K562 (cell line): ENCODE measurements around the gene DCLK2. TPM values are rescaled to one million over a fixed set of nuclear protein-coding genes. Genes with fewer than 3 reads are reported as not detected.

ENCODE experiments used
- ATAC-seq: fragments of 200-7000 bp; cut with Tn5 transposase; 3 replicates; pipeline ENCODE4 v1.9.1; 2020; ENCODE audit warnings: moderate library complexity
- BruUV-seq: library from RNA; stranded (reverse); fragments of 400-500 nt; replicated peaks from 2 replicates; lab custom pipeline; 2021; lab: Mats Ljungman, UMichigan
- CTCF ChIA-PET: fragments of 300-600 bp; formaldehyde crosslinking; extraction: SDS; loops from one replicate; lab custom pipeline; 2021; ENCODE audit warnings: low intra/inter-chr PET ratio; lab: Yijun Ruan, JAX
- POLR2A ChIA-PET: fragments of 300-600, 350-650 bp; sonication (Branson Sonifier 250); formaldehyde crosslinking; extraction: SDS; loops from one replicate; lab custom pipeline; 2021; ENCODE audit warnings: antibody characterized with exemption, inconsistent platforms; lab: Yijun Ruan, JAX
- DNase-seq, 4 experiments: peaks; one replicate each; pipeline versions ENCODE4 v3.0.0 to v3.0.0-alpha.2; 2011 to 2018; ENCODE audit warnings: low spot score in 3 of 4, mixed read lengths in 3 of 4; ENCODE audit errors: extremely low read depth in 1 of 4
- FAIRE-seq: peaks from 2 replicates; lab custom pipeline; 2011; peaks lifted over from hg19 to GRCh38; lab: Jason Lieb, UNC
- H2AFZ ChIP-seq: 2 replicates; pipeline ENCODE4 v1.6.0; 2011; ENCODE audit warnings: low read depth, low read length, control low read depth, inconsistent platforms
- H3K27ac ChIP-seq: fragments of 200-600 bp; 3 replicates; pipeline ENCODE4 v1.8.0; 2011; ENCODE audit warnings: low read depth, mild to moderate bottlenecking, control low read depth, inconsistent platforms, low read length, moderate library complexity, mixed read lengths; ENCODE audit errors: extremely low read depth
- H3K27me3 ChIP-seq, 2 experiments: fragments of 300-600 bp in 1 of 2; 2 replicates in 1 of 2; 3 replicates in 1 of 2; pipeline versions ENCODE4 v1.6.0 to v1.8.0; 2011; ENCODE audit warnings: inconsistent platforms in 2 of 2, low read length in 2 of 2, mild to moderate bottlenecking in 1 of 2, mixed read lengths in 1 of 2, moderate library complexity in 1 of 2; ENCODE audit not compliant: control insufficient read depth in 2 of 2, insufficient read depth in 2 of 2
- H3K36me3 ChIP-seq: fragments of 300-600 bp; 3 replicates; pipeline ENCODE4 v1.8.0; 2011; ENCODE audit warnings: mild to moderate bottlenecking, low read length, inconsistent platforms; ENCODE audit not compliant: control insufficient read depth, insufficient read depth
- H3K4me1 ChIP-seq, 2 experiments: fragments of 200-600 bp in 1 of 2; replicated peaks in 1 of 2; 2 replicates in 1 of 2; 3 replicates in 1 of 2; pipeline versions ENCODE4 v1.5.1 to v1.8.0; 2011; ENCODE audit warnings: inconsistent platforms in 2 of 2, low read length in 2 of 2, mild to moderate bottlenecking in 1 of 2, mixed read lengths in 1 of 2, moderate library complexity in 1 of 2; ENCODE audit not compliant: control insufficient read depth in 2 of 2, insufficient read depth in 2 of 2
- H3K4me2 ChIP-seq: 2 replicates; pipeline ENCODE4 v1.6.1; 2011; ENCODE audit warnings: low read length, control low read depth, inconsistent platforms, mixed read lengths; ENCODE audit not compliant: insufficient read depth
- H3K4me3 ChIP-seq: fragments of 200-600 bp; sonication (generic), shearing (Covaris generic); 2 replicates; pipeline ENCODE4 v1.5.1; 2016; ENCODE audit warnings: control low read depth, inconsistent platforms
- H3K79me2 ChIP-seq: fragments of 200-600 bp; 3 replicates; pipeline ENCODE4 v1.8.0; 2011; ENCODE audit warnings: low read length, inconsistent platforms; ENCODE audit not compliant: control insufficient read depth, insufficient read depth
- H3K9ac ChIP-seq, 2 experiments: 2 replicates each; pipeline versions ENCODE4 v1.6.0 to v1.6.1; 2011; ENCODE audit warnings: low read depth in 2 of 2, low read length in 2 of 2, control low read depth in 1 of 2, inconsistent platforms in 1 of 2, mild to moderate bottlenecking in 1 of 2, mixed read lengths in 1 of 2; ENCODE audit not compliant: insufficient read depth in 1 of 2
- H3K9me1 ChIP-seq: one replicate; pipeline ENCODE4 v1.6.0; 2011; ENCODE audit warnings: inconsistent platforms, mild to moderate bottlenecking, low read length, moderate library complexity; ENCODE audit not compliant: control insufficient read depth, insufficient read depth
- H3K9me3 ChIP-seq: replicated peaks from 2 replicates; pipeline ENCODE4 v1.5.1; 2011; ENCODE audit warnings: low read depth, low read length, inconsistent platforms; ENCODE audit not compliant: control insufficient read depth, insufficient read depth
- H4K20me1 ChIP-seq: replicated peaks from 2 replicates; pipeline ENCODE4 v1.6.1; 2011; ENCODE audit warnings: low read length, inconsistent platforms, mixed read lengths; ENCODE audit not compliant: control insufficient read depth, insufficient read depth
- EP300 ChIP-seq: IDR thresholded peaks from 2 replicates; pipeline ENCODE4 v1.6.1; 2012; ENCODE audit warnings: low read length, improper control_type of control experiment
- HDAC6 ChIP-seq: IDR thresholded peaks from 2 replicates; pipeline ENCODE4 v1.6.1; 2012; ENCODE audit warnings: low read depth, mild to moderate bottlenecking, control low read depth, inconsistent platforms, low read length, moderate library complexity
- NFATC3 ChIP-seq: fragments of 450-650 bp; IDR thresholded peaks from 2 replicates; pipeline ENCODE4 v1.6.1; 2017; ENCODE audit warnings: mild to moderate bottlenecking
- NFIC ChIP-seq: fragments of 450-650 bp; IDR thresholded peaks from 2 replicates; pipeline ENCODE4 v1.6.1; 2017; ENCODE audit warnings: mild to moderate bottlenecking, inconsistent platforms
- RCOR1 ChIP-seq, 2 experiments: IDR thresholded peaks; 2 replicates each; pipeline ENCODE4 v1.6.1; 2012; ENCODE audit warnings: low read depth in 2 of 2, low read length in 2 of 2, borderline replicate concordance in 1 of 2, improper control_type of control experiment in 1 of 2
- SPI1 ChIP-seq: IDR thresholded peaks from 2 replicates; pipeline ENCODE4 v1.6.1; 2011; ENCODE audit warnings: low read depth, low read length, control low read depth, borderline replicate concordance
- ZFP30 ChIP-seq: fragments of 250-450 bp; sonication (Bioruptor Pico); IDR thresholded peaks from 2 replicates; pipeline ENCODE4 v1.8.0; 2022; ENCODE audit warnings: moderate library complexity, mild to moderate bottlenecking, inconsistent platforms, borderline replicate concordance
- ZNF133 ChIP-seq: fragments of 250-450 bp; sonication (Bioruptor Pico); IDR thresholded peaks from 2 replicates; pipeline ENCODE4 v1.4.0; 2020; ENCODE audit warnings: mild to moderate bottlenecking
- ZNF644 ChIP-seq: fragments of 200-800 bp; sonication (Bioruptor generic); IDR thresholded peaks from 2 replicates; pipeline ENCODE4 v1.6.1; 2016; ENCODE audit warnings: low read depth, missing genetic modification characterization, missing compliant biosample characterization
- ZNF766 ChIP-seq: fragments of 200-800 bp; sonication (Bioruptor generic); conservative IDR thresholded peaks from 2 replicates; pipeline ENCODE4 v1.6.1; 2016; ENCODE audit warnings: missing genetic modification characterization, missing compliant biosample characterization
- WGBS: fragments of 100-300 bp; shearing (Covaris generic); methylation state at CpG from one replicate; pipeline ENCODE4 v1.1.6; 2016; ENCODE audit warnings: low coverage, mixed read lengths; ENCODE audit not compliant: insufficient coverage; ENCODE audit errors: missing lambda C conversion rate; 5-methylcytosine and 5-hydroxymethylcytosine counted together
- in situ Hi-C: fragments of 300-500 bp; cut with MboI; formaldehyde crosslinking; loops from 4 replicates; pipeline ENCODE4 v1.15.0; 2018; ENCODE audit warnings: inconsistent platforms, mixed read lengths
- intact Hi-C: fragments of 100-400 bp; cut with micrococcal nuclease; formaldehyde crosslinking; loops from 2 replicates; pipeline ENCODE4 v1.14.2; 2022
- polyA plus RNA-seq, 8 experiments: library from polyadenylated mRNA; depleted of rRNA in 4 of 8; stranded (reverse) in 5 of 8; unstranded in 3 of 8; fragments of >200 nt; fragmentation: Nextera tagmentation in 2 of 8; fragmentation: Illumina TruSeq in 1 of 8; extraction: Ambion mirVana in 2 of 8; extraction: Trizol in 1 of 8; gene quantifications; 2 replicates each; pipeline versions ENCODE4 v1.2.1 to v1.2.3, GENCODE V29; 2011 to 2014; ENCODE audit warnings: inconsistent platforms in 1 of 8, missing spikeins in 1 of 8
- total RNA-seq, 7 experiments: library from RNA; depleted of rRNA in 6 of 7; stranded (reverse); fragments of >200 nt in 6 of 7; fragmentation: Illumina TruSeq in 2 of 7; extraction: Trizol in 2 of 7; gene quantifications; 2 replicates each; pipeline versions ENCODE4 v1.2.1 to v1.2.3, GENCODE V29; 2011 to 2021; ENCODE audit warnings: low replicate concordance in 1 of 7
- TF ChIP-seq, protein P1 (sequence below): fragments of 200-800 bp; sonication (Bioruptor generic); IDR thresholded peaks from 2 replicates; pipeline ENCODE4 v1.6.1; 2017; ENCODE audit warnings: missing genetic modification characterization, missing compliant biosample characterization
- TF ChIP-seq, protein P2 (sequence below): fragments of 250-450 bp; sonication (Bioruptor Pico); IDR thresholded peaks from 2 replicates; pipeline ENCODE4 v1.5.0; 2021; ENCODE audit warnings: mild to moderate bottlenecking, borderline replicate concordance

The DCLK2 gene
- total and polyA plus RNA-seq, 9 of the 15 experiments (the other 6 are each of a cell fraction or from before 2014, with no cell fraction given), result not detected

DNA sequence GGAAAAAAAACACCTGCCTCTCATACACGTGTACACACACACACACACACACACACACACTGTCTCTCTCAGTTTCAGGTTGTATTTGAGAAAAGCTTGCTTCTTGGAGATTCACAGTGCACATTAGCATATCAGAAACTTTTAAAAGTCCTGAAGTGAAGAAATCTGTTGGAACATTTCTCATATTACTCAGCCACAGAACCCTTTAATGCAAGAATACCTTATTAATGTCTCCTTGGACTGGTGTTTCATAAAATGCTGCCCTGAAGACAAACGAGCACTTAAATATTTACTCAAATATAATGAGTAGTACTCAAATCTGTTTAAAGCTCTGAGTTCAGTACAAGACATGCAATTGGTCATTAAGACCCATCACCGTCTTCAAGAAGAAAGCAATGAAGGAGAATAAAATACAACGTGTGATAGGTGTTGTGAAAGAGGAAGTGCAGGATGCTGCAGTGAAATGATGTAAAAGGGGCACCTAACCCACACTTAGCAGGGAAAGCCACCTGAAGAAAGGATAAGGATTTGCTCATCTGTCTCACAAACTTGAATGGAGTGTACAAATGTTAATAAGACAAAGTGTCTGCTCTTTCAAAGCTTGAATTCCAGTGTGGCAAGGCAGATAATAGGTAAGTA lies 57.0 kb downstream of the DCLK2 start:
- Histone ChIP-seq H3K4me1 (no peaks in the 10 kb centered on the region), H3K9ac (no peak overlapping the region), H3K9me3 (no peaks in the 10 kb centered on the region), H3K27ac (no peak overlapping the region), H3K4me2 (no peak overlapping the region), H3K9me1 (no peaks in the 10 kb centered on the region), H3K27me3 (no peaks in the 10 kb centered on the region; a peak in 1 of 5 replicates), H2AFZ (no peak overlapping the region), H3K79me2 (no peaks in the 10 kb centered on the region), H3K4me3 (no peak overlapping the region), H4K20me1 (0 out of 2 replicates have a peak, but pooled peaks cover 2% of the 10 kb centered on the region), H3K36me3 (no peaks in the 10 kb centered on the region)
- FAIRE-seq, result no peak
- ATAC-seq, result no peak
- ChIA-PET POLR2A (interaction anchor here (0.6 kb wide), 1 partner anchor 147 kb away, joined by 3 read pairs; no protein-coding TSS in a partner anchor), CTCF (no interaction called here)
- intact Hi-C loops (no loop called here), in situ Hi-C loops (no loop called here)
- BruUV-seq, result no TSS peak
- WGBS, result 1% methylated on average over 4 of the region's 4 CpGs
- DNase-seq, result no peak
- no peak for TF ChIP-seq ZNF133 (CRISPR knock-in tag)
- TF ChIP-seq SPI1, result peak; percentile 82
- no peak for TF ChIP-seq EP300
- TF ChIP-seq ZFP30, result no peak

DNA sequence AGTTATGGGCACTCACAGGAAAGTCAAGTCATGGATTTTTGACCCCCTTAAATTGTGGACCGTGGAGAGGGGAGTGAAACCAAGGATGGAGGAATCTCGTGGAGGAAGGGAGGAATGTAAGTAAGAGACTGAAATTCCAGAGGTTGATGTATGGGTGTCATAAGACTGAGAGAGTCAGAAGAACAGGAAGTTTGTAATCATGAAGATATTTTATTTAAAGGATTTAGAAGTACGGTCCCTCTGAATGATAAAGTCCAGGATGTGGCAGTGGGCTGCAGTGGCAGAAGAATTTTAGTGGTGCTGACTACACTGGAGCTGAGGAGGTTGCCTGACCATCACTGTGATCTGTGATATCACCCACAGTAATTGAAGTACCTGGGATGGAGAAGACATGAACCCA lies 57.8 kb downstream of the DCLK2 start:
- H3K36me3 ChIP-seq, result no peaks in the 10 kb centered on the region
- in situ Hi-C loops (no loop called here), intact Hi-C loops (no loop called here)
- H3K27ac ChIP-seq, result no peak overlapping the region
- ChIA-PET POLR2A (interaction anchor here (0.6 kb wide), 1 partner anchor 148 kb away, joined by 3 read pairs; no protein-coding TSS in a partner anchor), CTCF (no interaction called here)
- H3K9me3 ChIP-seq, result no peaks in the 10 kb centered on the region
- no peaks in the 10 kb centered on the region for H3K79me2 ChIP-seq
- no peak overlapping the region for H3K9ac ChIP-seq
- H4K20me1 ChIP-seq, result no peaks in the 10 kb centered on the region
- H3K4me3 ChIP-seq, result no peak overlapping the region
- H2AFZ ChIP-seq, result no peak overlapping the region
- no peak overlapping the region for H3K4me2 ChIP-seq
- H3K9me1 ChIP-seq, result no peaks in the 10 kb centered on the region
- ATAC-seq (no peak), FAIRE-seq (no peak), DNase-seq (no peak)
- WGBS, result 0% methylated on average over 3 of the region's 3 CpGs
- no peaks in the 10 kb centered on the region; a peak in 1 of 5 replicates for H3K27me3 ChIP-seq
- BruUV-seq, result no TSS peak
- H3K4me1 ChIP-seq, result no peaks in the 10 kb centered on the region
- TF ChIP-seq HDAC6 (no peak), ZNF766 (CRISPR knock-in tag) (no peak), NFATC3 (no peak), NFIC (no peak), ZNF644 (tag) (no peak), RCOR1 (IDR thresholded peaks at IDR 0.05; ENCODE audit: borderline replicate concordance in 1 of 2, low read depth in 2 of 2, low read length in 2 of 2) (no peak)
- TF ChIP-seq, protein P1, sequence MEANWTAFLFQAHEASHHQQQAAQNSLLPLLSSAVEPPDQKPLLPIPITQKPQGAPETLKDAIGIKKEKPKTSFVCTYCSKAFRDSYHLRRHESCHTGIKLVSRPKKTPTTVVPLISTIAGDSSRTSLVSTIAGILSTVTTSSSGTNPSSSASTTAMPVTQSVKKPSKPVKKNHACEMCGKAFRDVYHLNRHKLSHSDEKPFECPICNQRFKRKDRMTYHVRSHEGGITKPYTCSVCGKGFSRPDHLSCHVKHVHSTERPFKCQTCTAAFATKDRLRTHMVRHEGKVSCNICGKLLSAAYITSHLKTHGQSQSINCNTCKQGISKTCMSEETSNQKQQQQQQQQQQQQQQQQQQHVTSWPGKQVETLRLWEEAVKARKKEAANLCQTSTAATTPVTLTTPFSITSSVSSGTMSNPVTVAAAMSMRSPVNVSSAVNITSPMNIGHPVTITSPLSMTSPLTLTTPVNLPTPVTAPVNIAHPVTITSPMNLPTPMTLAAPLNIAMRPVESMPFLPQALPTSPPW (CRISPR knock-in tag), result no peak
- TF ChIP-seq, protein P2, sequence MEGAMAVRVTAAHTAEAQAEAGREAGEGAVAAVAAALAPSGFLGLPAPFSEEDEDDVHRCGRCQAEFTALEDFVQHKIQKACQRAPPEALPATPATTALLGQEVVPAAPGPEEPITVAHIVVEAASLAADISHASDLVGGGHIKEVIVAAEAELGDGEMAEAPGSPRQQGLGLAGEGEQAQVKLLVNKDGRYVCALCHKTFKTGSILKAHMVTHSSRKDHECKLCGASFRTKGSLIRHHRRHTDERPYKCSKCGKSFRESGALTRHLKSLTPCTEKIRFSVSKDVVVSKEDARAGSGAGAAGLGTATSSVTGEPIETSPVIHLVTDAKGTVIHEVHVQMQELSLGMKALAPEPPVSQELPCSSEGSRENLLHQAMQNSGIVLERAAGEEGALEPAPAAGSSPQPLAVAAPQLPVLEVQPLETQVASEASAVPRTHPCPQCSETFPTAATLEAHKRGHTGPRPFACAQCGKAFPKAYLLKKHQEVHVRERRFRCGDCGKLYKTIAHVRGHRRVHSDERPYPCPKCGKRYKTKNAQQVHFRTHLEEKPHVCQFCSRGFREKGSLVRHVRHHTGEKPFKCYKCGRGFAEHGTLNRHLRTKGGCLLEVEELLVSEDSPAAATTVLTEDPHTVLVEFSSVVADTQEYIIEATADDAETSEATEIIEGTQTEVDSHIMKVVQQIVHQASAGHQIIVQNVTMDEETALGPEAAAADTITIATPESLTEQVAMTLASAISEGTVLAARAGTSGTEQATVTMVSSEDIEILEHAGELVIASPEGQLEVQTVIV, result no peak
